WTC11 (cell line): ENCODE measurements around the gene QRFP.

ENCODE experiments used
- CTCF ChIP-seq: fragments of 200-600 bp; IDR thresholded peaks from 2 replicates; pipeline ENCODE4 v1.8.0; 2022; ENCODE audit warnings: antibody characterized with exemption
- NFYB ChIP-seq: sonication (generic); formaldehyde crosslinking; conservative IDR thresholded peaks from 2 replicates; pipeline ENCODE4 v1.8.0; 2022; ENCODE audit warnings: low read depth, missing genetic modification reagents
- USF1 ChIP-seq: sonication (generic); formaldehyde crosslinking; IDR thresholded peaks from 2 replicates; pipeline ENCODE4 v1.8.0; 2022; ENCODE audit warnings: mild to moderate bottlenecking, missing genetic modification reagents
- ZNF317 ChIP-seq: sonication (generic); formaldehyde crosslinking; IDR thresholded peaks from 2 replicates; pipeline ENCODE4 v1.8.1; 2023; ENCODE audit warnings: low read depth, mild to moderate bottlenecking, moderate library complexity, missing genetic modification reagents, borderline replicate concordance

DNA sequence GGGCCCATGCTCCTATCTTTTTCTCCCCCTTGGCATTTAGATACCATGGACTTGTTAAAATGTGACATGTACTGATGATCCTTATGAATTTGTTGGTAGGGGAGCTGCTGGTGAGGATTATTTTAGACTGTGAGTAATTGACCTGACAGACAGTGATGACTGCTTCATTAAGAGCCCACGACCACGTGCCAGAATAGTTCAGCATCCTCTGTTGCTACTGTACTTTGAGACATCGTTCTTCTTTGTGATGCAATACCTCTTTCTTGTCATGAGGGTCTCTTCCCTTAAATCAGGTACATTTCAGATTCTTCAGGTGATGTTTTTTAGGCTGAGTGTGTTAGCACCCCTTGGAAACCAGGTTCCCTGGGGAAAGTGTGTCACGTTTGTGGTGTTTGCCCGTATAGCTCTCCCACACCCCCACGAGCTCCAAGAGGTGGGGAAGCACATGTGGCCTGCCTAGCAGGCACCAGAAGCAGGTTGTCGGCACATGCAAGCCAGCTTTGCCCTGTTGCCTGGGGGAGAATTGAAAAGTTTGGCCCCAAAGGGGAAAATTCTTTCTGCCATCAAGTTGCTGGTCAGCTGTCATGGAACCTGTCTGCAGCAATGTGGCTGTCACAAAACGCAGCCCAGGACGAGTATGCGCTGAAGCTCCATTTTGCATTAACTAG, 25.1 kb downstream of the QRFP start:
- TF ChIP-seq NFYB (no peak), CTCF (no peak), USF1 (CRISPR knock-in tag) (no peak), ZNF317 (CRISPR knock-in tag) (no peak)
